GM18861 (cell line): Measurements from ENCODE around the gene ANXA11.
A peak's percentile ranks its signal among the peaks of the same experiment; 100 is the strongest.

Experiments
- ATAC-seq: cut with Tn5 transposase; IDR thresholded peaks from one replicate; pipeline ENCODE4 v1.9.1; 2021; ENCODE audit not compliant: unreplicated experiment

Gene ANXA11

DNA sequence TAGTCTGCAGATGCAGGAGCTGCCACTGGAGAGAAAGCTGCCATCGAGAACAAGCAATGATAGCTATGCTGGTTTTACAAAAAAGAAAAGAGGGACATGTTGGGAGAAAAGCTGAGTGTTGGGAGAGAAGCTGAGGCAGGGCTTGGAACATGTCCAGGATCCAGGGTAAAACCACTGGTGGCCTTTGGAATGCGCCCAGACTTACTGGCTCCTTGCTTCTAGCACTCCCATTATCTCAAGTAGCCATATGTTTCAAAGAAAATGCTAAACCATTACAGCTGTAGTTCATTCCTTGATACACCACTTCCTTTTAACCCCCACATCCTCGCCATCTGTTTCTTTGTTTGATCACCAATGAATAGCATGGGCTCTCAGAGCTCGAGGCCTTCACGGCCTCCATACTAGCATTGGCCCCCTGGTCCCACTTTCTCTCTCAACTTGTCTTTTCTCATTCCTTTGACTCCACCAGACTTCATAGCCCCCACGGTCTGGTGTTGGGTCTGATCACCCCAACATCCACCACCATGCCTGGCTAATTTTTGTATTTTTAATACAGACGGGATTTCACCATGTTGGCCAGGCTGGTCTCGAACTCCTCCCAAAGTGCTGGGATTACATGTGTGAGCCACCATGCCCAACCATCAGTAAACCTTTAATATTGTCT lies 96.6 kb downstream of the ANXA11 start:
- ATAC-seq, result no peak

DNA sequence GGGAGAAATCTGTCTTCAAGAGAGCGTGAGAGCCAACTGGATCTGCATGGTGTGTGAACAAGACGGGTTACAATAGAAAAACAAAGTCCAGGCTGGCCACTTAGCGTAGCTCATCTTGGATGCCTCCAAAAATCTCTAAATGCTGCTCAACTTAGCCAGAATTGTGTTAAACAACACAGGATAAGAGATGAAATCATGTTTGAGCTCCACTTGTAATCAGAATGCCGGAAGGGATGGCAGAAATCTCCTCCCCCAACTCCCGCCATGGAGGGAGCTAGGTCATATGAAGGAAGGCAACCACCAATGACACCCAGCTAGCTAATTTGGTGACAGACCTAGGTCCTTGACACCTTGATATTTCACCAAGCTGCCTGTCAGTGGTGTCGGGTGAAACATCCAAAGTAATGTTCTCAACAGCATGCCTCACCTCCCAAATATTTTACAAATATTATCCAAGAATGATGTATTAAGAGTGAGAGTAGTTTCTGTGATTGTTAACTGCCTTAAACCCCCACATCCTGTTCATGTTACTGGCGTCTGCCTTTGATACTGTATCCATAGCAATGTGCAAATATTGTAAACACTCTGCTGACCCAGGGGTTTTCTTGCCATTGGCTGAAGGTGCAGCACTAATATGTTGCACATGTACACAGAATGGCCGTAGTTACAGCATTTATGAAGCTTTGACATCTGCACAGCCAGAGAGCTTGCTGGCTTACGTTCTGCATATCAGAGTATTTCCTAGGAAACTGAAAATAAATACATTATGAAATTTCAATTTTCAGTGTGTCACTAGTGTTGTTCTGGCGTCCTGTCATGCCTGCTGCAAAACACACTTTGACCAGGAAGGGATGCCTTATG lies 101.0 kb downstream of the ANXA11 start:
- peak; percentile 72 for ATAC-seq
